ENCODE measurements around the gene PCDHGA7. TPM values are rescaled to one million over a fixed set of nuclear protein-coding genes. Genes with fewer than 3 reads are reported as not detected.
A peak's percentile ranks its signal among the peaks of the same experiment; 100 is the strongest.
"Not testable (repeated sequence)": the region's sequence is repeated elsewhere in the genome, so short reads cannot be mapped to it uniquely, and the experiment has no call there.

Gene PCDHGA7
- total and polyA plus RNA-seq, 4 donors = 5.2 to 6.7 (median 6.3) TPM

- no peak for DNase-seq (ENCODE audit: low read depth in 4 of 6, low spot score in 6 of 6)
- Histone ChIP-seq H3K36me3 (ENCODE audit: control insufficient read depth, insufficient read depth, low read length) (peaks cover 19% of the 10 kb centered on the region), H3K4me3 (ENCODE audit: low read depth, low read length) (no peak overlapping the region), H3K27me3 (ENCODE audit: control insufficient read depth, insufficient read depth, low read length) (no peaks in the 10 kb centered on the region), H3K9me3 (ENCODE audit: control insufficient read depth, insufficient read depth, low read length) (peaks cover 65% of the 10 kb centered on the region), H3K4me1 (ENCODE audit: control insufficient read depth, insufficient read depth, low read length) (peaks cover 21% of the 10 kb centered on the region), H3K27ac (ENCODE audit: low read depth, low read length) (no peak overlapping the region)
- WGBS (ENCODE audit: insufficient coverage) = 34% methylated on average over 53 of the region's 53 CpGs
Observed at GRCh38 chr5:141427783-141428426, 45.4 kb downstream of the PCDHGA7 start.

GRCh38 chr5:141430332-141431113 lies 48.0 kb downstream of the PCDHGA7 start, which contains the start of gene PCDHGA12:
PCDHGA12 (plus strand) TSS chr5:141430507; CDS start chr5:141430760, 253 bp downstream.
- peaks cover 56% of the 10 kb centered on the region for H3K9me3 ChIP-seq (ENCODE audit: control insufficient read depth, insufficient read depth, low read length)
- H3K36me3 ChIP-seq (ENCODE audit: control insufficient read depth, insufficient read depth, low read length) = peaks cover 15% of the 10 kb centered on the region
- peak within 1 kb of the TSS; percentile 5 for H3K4me3 ChIP-seq (ENCODE audit: low read depth, low read length)
- WGBS (ENCODE audit: insufficient coverage) = 14% methylated on average over 31 of the region's 33 CpGs
- peaks cover 17% of the 10 kb centered on the region for H3K4me1 ChIP-seq (ENCODE audit: control insufficient read depth, insufficient read depth, low read length)
- peak in 2 of 6 donors; percentile 39 to 61 for DNase-seq (ENCODE audit: low read depth in 4 of 6, low spot score in 6 of 6)
- H3K27me3 ChIP-seq (ENCODE audit: control insufficient read depth, insufficient read depth, low read length) = no peaks in the 10 kb centered on the region
- no peak within 1 kb of the TSS for H3K27ac ChIP-seq (ENCODE audit: low read depth, low read length)

GRCh38 chr5:141431286-141431685 lies 48.7 kb downstream of the PCDHGA7 start:
- peaks cover 15% of the 10 kb centered on the region for H3K36me3 ChIP-seq (ENCODE audit: control insufficient read depth, insufficient read depth, low read length)
- H3K27me3 ChIP-seq (ENCODE audit: control insufficient read depth, insufficient read depth, low read length) = no peaks in the 10 kb centered on the region
- H3K4me3 ChIP-seq (ENCODE audit: low read depth, low read length) = peak overlapping the region; percentile 5
- WGBS (ENCODE audit: insufficient coverage) = 15% methylated on average over 37 of the region's 37 CpGs
- H3K27ac ChIP-seq (ENCODE audit: low read depth, low read length) = no peak overlapping the region
- H3K4me1 ChIP-seq (ENCODE audit: control insufficient read depth, insufficient read depth, low read length) = peaks cover 17% of the 10 kb centered on the region
- peaks cover 49% of the 10 kb centered on the region for H3K9me3 ChIP-seq (ENCODE audit: control insufficient read depth, insufficient read depth, low read length)
- DNase-seq (ENCODE audit: low read depth in 4 of 6, low spot score in 6 of 6) = no peak

- 26% methylated on average over 30 of the region's 38 CpGs for WGBS (ENCODE audit: insufficient coverage)
- H3K27ac ChIP-seq (ENCODE audit: low read depth, low read length); H3K27me3 ChIP-seq (ENCODE audit: control insufficient read depth, insufficient read depth, low read length); H3K4me3 ChIP-seq (ENCODE audit: low read depth, low read length); DNase-seq (ENCODE audit: low read depth in 4 of 6, low spot score in 6 of 6): not testable (repeated sequence)
- H3K36me3 ChIP-seq (ENCODE audit: control insufficient read depth, insufficient read depth, low read length) = peaks cover 15% of the 10 kb centered on the region
- peaks cover 43% of the 10 kb centered on the region for H3K9me3 ChIP-seq (ENCODE audit: control insufficient read depth, insufficient read depth, low read length)
- peaks cover 17% of the 10 kb centered on the region for H3K4me1 ChIP-seq (ENCODE audit: control insufficient read depth, insufficient read depth, low read length)
Observed at GRCh38 chr5:141432308-141432707, 49.8 kb downstream of the PCDHGA7 start.

- peaks cover 12% of the 10 kb centered on the region for H3K36me3 ChIP-seq (ENCODE audit: control insufficient read depth, insufficient read depth, low read length)
- not testable (repeated sequence) for H3K4me3 ChIP-seq (ENCODE audit: low read depth, low read length); H3K27me3 ChIP-seq (ENCODE audit: control insufficient read depth, insufficient read depth, low read length); H3K27ac ChIP-seq (ENCODE audit: low read depth, low read length); DNase-seq (ENCODE audit: low read depth in 4 of 6, low spot score in 6 of 6)
- 17% methylated on average over 23 of the region's 29 CpGs for WGBS (ENCODE audit: insufficient coverage)
- peaks cover 17% of the 10 kb centered on the region for H3K4me1 ChIP-seq (ENCODE audit: control insufficient read depth, insufficient read depth, low read length)
- H3K9me3 ChIP-seq (ENCODE audit: control insufficient read depth, insufficient read depth, low read length) = peaks cover 40% of the 10 kb centered on the region
Observed at GRCh38 chr5:141432726-141433125, 50.2 kb downstream of the PCDHGA7 start.

- Histone ChIP-seq H3K4me1 (ENCODE audit: control insufficient read depth, insufficient read depth, low read length) (peaks cover 17% of the 10 kb centered on the region), H3K27ac (ENCODE audit: low read depth, low read length) (no peak overlapping the region), H3K4me3 (ENCODE audit: low read depth, low read length) (no peak overlapping the region), H3K9me3 (ENCODE audit: control insufficient read depth, insufficient read depth, low read length) (peaks cover 38% of the 10 kb centered on the region), H3K27me3 (ENCODE audit: control insufficient read depth, insufficient read depth, low read length) (no peaks in the 10 kb centered on the region), H3K36me3 (ENCODE audit: control insufficient read depth, insufficient read depth, low read length) (peaks cover 7% of the 10 kb centered on the region)
- WGBS (ENCODE audit: insufficient coverage) = 100% methylated on average over 1 of the region's 2 CpGs
- DNase-seq (ENCODE audit: low read depth in 4 of 6, low spot score in 6 of 6) = no peak
Observed at GRCh38 chr5:141434006-141434405, 51.5 kb downstream of the PCDHGA7 start.

Other genes with a start within 250 kb of the PCDHGA7 start
Only the 30 nearest of the 36 such genes appear.
- 1 to 10 TPM; 2.9 to 3.5 TPM for gene PCDHB9, start 195.6 kb upstream of the PCDHGA7 start, total RNA-seq
- gene PCDHB9, start 195.6 kb upstream of the PCDHGA7 start, polyA plus RNA-seq (ENCODE audit: insufficient read length in 2 of 2) = 1 to 10 TPM; 7.0 to 8.5 TPM
- 1 to 10 TPM; 5.9 to 9.3 TPM for gene PCDHB10, start 190.4 kb upstream of the PCDHGA7 start, total RNA-seq
- gene PCDHB10, start 190.4 kb upstream of the PCDHGA7 start, polyA plus RNA-seq (ENCODE audit: insufficient read length in 2 of 2) = 10 to 100 TPM; 11.6 to 15.8 TPM
- 1 to 10 TPM; 7.6 to 9.7 TPM for gene PCDHB11, start 183.1 kb upstream of the PCDHGA7 start, total RNA-seq
- 1 to 10 TPM; 3.8 to 3.9 TPM for gene PCDHB11, start 183.1 kb upstream of the PCDHGA7 start, polyA plus RNA-seq (ENCODE audit: insufficient read length in 2 of 2)
- 10 to 100 TPM in 1 of 2 donors, 1 to 10 TPM in 1; 5.3 to 10.7 TPM for gene PCDHB12, start 174.0 kb upstream of the PCDHGA7 start, total RNA-seq
- gene PCDHB12, start 174.0 kb upstream of the PCDHGA7 start, polyA plus RNA-seq (ENCODE audit: insufficient read length in 2 of 2) = 1 to 10 TPM; 3.3 to 4.9 TPM
- gene PCDHB13, start 168.8 kb upstream of the PCDHGA7 start, total RNA-seq = 1 to 10 TPM; 4.5 to 8.7 TPM
- gene PCDHB13, start 168.8 kb upstream of the PCDHGA7 start, polyA plus RNA-seq (ENCODE audit: insufficient read length in 2 of 2) = 1 to 10 TPM; 3.8 to 5.0 TPM
- 10 to 100 TPM; 10.4 to 11.9 TPM for gene PCDHB14, start 159.4 kb upstream of the PCDHGA7 start, total RNA-seq
- gene PCDHB14, start 159.4 kb upstream of the PCDHGA7 start, polyA plus RNA-seq (ENCODE audit: insufficient read length in 2 of 2) = 10 to 100 TPM; 15.4 to 17.4 TPM
- 10 to 100 TPM; 10.4 to 15.2 TPM for gene PCDHB15, start 137.3 kb upstream of the PCDHGA7 start, total RNA-seq
- gene PCDHB15, start 137.3 kb upstream of the PCDHGA7 start, polyA plus RNA-seq (ENCODE audit: insufficient read length in 2 of 2) = 10 to 100 TPM; 12.3 to 21.1 TPM
- gene SLC25A2, start 78.7 kb upstream of the PCDHGA7 start, total RNA-seq = under 1 TPM in 1 of 2 donors, not detected in 1; 0.39 TPM
- gene SLC25A2, start 78.7 kb upstream of the PCDHGA7 start, polyA plus RNA-seq (ENCODE audit: insufficient read length in 2 of 2) = under 1 TPM in 1 of 2 donors, not detected in 1; 0.15 TPM
- 100 to 1,000 TPM in 1 of 2 donors, 10 to 100 TPM in 1; 98.2 to 111 TPM for gene TAF7, start 62.0 kb upstream of the PCDHGA7 start, total RNA-seq
- gene TAF7, start 62.0 kb upstream of the PCDHGA7 start, polyA plus RNA-seq (ENCODE audit: insufficient read length in 2 of 2) = 100 to 1,000 TPM in 1 of 2 donors, 10 to 100 TPM in 1; 90.1 to 101 TPM
- gene PCDHGA1, start 52.2 kb upstream of the PCDHGA7 start, total RNA-seq = 1 to 10 TPM; 1.4 to 3.0 TPM
- 1 to 10 TPM; 2.5 to 3.8 TPM for gene PCDHGA1, start 52.2 kb upstream of the PCDHGA7 start, polyA plus RNA-seq (ENCODE audit: insufficient read length in 2 of 2)
- gene PCDHGA2, start 44.0 kb upstream of the PCDHGA7 start, total RNA-seq = 10 to 100 TPM in 1 of 2 donors, 1 to 10 TPM in 1; 8.9 to 10.4 TPM
- gene PCDHGA2, start 44.0 kb upstream of the PCDHGA7 start, polyA plus RNA-seq (ENCODE audit: insufficient read length in 2 of 2) = 10 to 100 TPM; 14.0 to 17.7 TPM
- 10 to 100 TPM in 1 of 2 donors, 1 to 10 TPM in 1; 9.2 to 10.5 TPM for gene PCDHGA3, start 38.9 kb upstream of the PCDHGA7 start, total RNA-seq
- 10 to 100 TPM; 12.3 to 19.2 TPM for gene PCDHGA3, start 38.9 kb upstream of the PCDHGA7 start, polyA plus RNA-seq (ENCODE audit: insufficient read length in 2 of 2)
- gene PCDHGB1, start 32.6 kb upstream of the PCDHGA7 start, total RNA-seq = 1 to 10 TPM; 6.4 to 8.6 TPM
- gene PCDHGB1, start 32.6 kb upstream of the PCDHGA7 start, polyA plus RNA-seq (ENCODE audit: insufficient read length in 2 of 2) = 1 to 10 TPM; 9.8 to 9.9 TPM
- gene PCDHGA4, start 27.7 kb upstream of the PCDHGA7 start, total RNA-seq = 1 to 10 TPM; 7.5 to 8.2 TPM
- 1 to 10 TPM; 9.5 to 9.9 TPM for gene PCDHGA4, start 27.7 kb upstream of the PCDHGA7 start, polyA plus RNA-seq (ENCODE audit: insufficient read length in 2 of 2)
- 1 to 10 TPM; 6.3 to 6.7 TPM for gene PCDHGB2, start 22.7 kb upstream of the PCDHGA7 start, total RNA-seq
- 10 to 100 TPM in 1 of 2 donors, 1 to 10 TPM in 1; 9.0 to 14.0 TPM for gene PCDHGB2, start 22.7 kb upstream of the PCDHGA7 start, polyA plus RNA-seq (ENCODE audit: insufficient read length in 2 of 2)
- gene PCDHGA5, start 18.6 kb upstream of the PCDHGA7 start, total RNA-seq = 1 to 10 TPM; 7.9 to 8.8 TPM
- 10 to 100 TPM; 14.0 to 15.5 TPM for gene PCDHGA5, start 18.6 kb upstream of the PCDHGA7 start, polyA plus RNA-seq (ENCODE audit: insufficient read length in 2 of 2)
- gene PCDHGB3, start 12.5 kb upstream of the PCDHGA7 start, total RNA-seq = 1 to 10 TPM; 6.0 to 8.3 TPM
- 1 to 10 TPM; 7.1 to 8.4 TPM for gene PCDHGB3, start 12.5 kb upstream of the PCDHGA7 start, polyA plus RNA-seq (ENCODE audit: insufficient read length in 2 of 2)
- 10 to 100 TPM in 1 of 2 donors, 1 to 10 TPM in 1; 8.5 to 12.3 TPM for gene PCDHGA6, start 8.9 kb upstream of the PCDHGA7 start, total RNA-seq
- 10 to 100 TPM; 18.4 to 19.2 TPM for gene PCDHGA6, start 8.9 kb upstream of the PCDHGA7 start, polyA plus RNA-seq (ENCODE audit: insufficient read length in 2 of 2)
- 10 to 100 TPM; 12.5 to 14.9 TPM for gene PCDHGB4, start 5.0 kb downstream of the PCDHGA7 start, total RNA-seq
- 10 to 100 TPM; 10.3 to 16.0 TPM for gene PCDHGB4, start 5.0 kb downstream of the PCDHGA7 start, polyA plus RNA-seq (ENCODE audit: insufficient read length in 2 of 2)
- 1 to 10 TPM; 4.6 to 5.6 TPM for gene PCDHGA8, start 9.9 kb downstream of the PCDHGA7 start, total RNA-seq
- 1 to 10 TPM; 1.9 to 2.1 TPM for gene PCDHGA8, start 9.9 kb downstream of the PCDHGA7 start, polyA plus RNA-seq (ENCODE audit: insufficient read length in 2 of 2)
- 10 to 100 TPM; 17.5 to 21.5 TPM for gene PCDHGB5, start 15.2 kb downstream of the PCDHGA7 start, total RNA-seq
- 10 to 100 TPM; 22.7 to 33.5 TPM for gene PCDHGB5, start 15.2 kb downstream of the PCDHGA7 start, polyA plus RNA-seq (ENCODE audit: insufficient read length in 2 of 2)
- gene PCDHGA9, start 20.0 kb downstream of the PCDHGA7 start, total RNA-seq = 10 to 100 TPM; 10.9 TPM
- gene PCDHGA9, start 20.0 kb downstream of the PCDHGA7 start, polyA plus RNA-seq (ENCODE audit: insufficient read length in 2 of 2) = 10 to 100 TPM; 19.2 to 21.4 TPM
- 10 to 100 TPM in 1 of 2 donors, 1 to 10 TPM in 1; 10.0 to 10.6 TPM for gene PCDHGB6, start 25.3 kb downstream of the PCDHGA7 start, total RNA-seq
- gene PCDHGB6, start 25.3 kb downstream of the PCDHGA7 start, polyA plus RNA-seq (ENCODE audit: insufficient read length in 2 of 2) = 10 to 100 TPM; 22.0 to 25.7 TPM
- 10 to 100 TPM; 11.1 to 12.4 TPM for gene PCDHGA10, start 30.2 kb downstream of the PCDHGA7 start, total RNA-seq
- 10 to 100 TPM; 21.1 to 32.4 TPM for gene PCDHGA10, start 30.2 kb downstream of the PCDHGA7 start, polyA plus RNA-seq (ENCODE audit: insufficient read length in 2 of 2)
- gene PCDHGB7, start 34.9 kb downstream of the PCDHGA7 start, total RNA-seq = 10 to 100 TPM; 13.7 to 14.3 TPM
- gene PCDHGB7, start 34.9 kb downstream of the PCDHGA7 start, polyA plus RNA-seq (ENCODE audit: insufficient read length in 2 of 2) = 10 to 100 TPM; 35.8 to 47.2 TPM
- gene PCDHGA11, start 38.3 kb downstream of the PCDHGA7 start, total RNA-seq = 10 to 100 TPM in 1 of 2 donors, 1 to 10 TPM in 1; 8.0 to 15.0 TPM
- 10 to 100 TPM; 14.9 to 16.1 TPM for gene PCDHGA11, start 38.3 kb downstream of the PCDHGA7 start, polyA plus RNA-seq (ENCODE audit: insufficient read length in 2 of 2)
- gene PCDHGA12, start 47.8 kb downstream of the PCDHGA7 start, total RNA-seq = 10 to 100 TPM in 1 of 2 donors, 1 to 10 TPM in 1; 8.5 to 10.7 TPM
- 1 to 10 TPM; 8.1 to 8.3 TPM for gene PCDHGA12, start 47.8 kb downstream of the PCDHGA7 start, polyA plus RNA-seq (ENCODE audit: insufficient read length in 2 of 2)
- gene PCDHGC3, start 93.2 kb downstream of the PCDHGA7 start, total RNA-seq = 100 to 1,000 TPM; 114 to 205 TPM
- gene PCDHGC3, start 93.2 kb downstream of the PCDHGA7 start, polyA plus RNA-seq (ENCODE audit: insufficient read length in 2 of 2) = 100 to 1,000 TPM; 603 to 678 TPM
- 10 to 100 TPM; 20.0 to 65.5 TPM for gene PCDHGC4, start 102.3 kb downstream of the PCDHGA7 start, total RNA-seq
- 10 to 100 TPM; 90.2 to 91.8 TPM for gene PCDHGC4, start 102.3 kb downstream of the PCDHGA7 start, polyA plus RNA-seq (ENCODE audit: insufficient read length in 2 of 2)
- 1 to 10 TPM; 4.0 to 5.9 TPM for gene PCDHGC5, start 106.3 kb downstream of the PCDHGA7 start, total RNA-seq
- 1 to 10 TPM; 5.4 to 6.5 TPM for gene PCDHGC5, start 106.3 kb downstream of the PCDHGA7 start, polyA plus RNA-seq (ENCODE audit: insufficient read length in 2 of 2)

Measured in spinal cord (tissue), 10 donors.